ENCODE data around the gene SYT1. TPM values are rescaled to one million over a fixed set of nuclear protein-coding genes. Genes with fewer than 3 reads are reported as not detected.

Gene SYT1
- total and polyA plus RNA-seq, 10 donors: 0.56 to 7.3 (median 2.6) TPM

DNA sequence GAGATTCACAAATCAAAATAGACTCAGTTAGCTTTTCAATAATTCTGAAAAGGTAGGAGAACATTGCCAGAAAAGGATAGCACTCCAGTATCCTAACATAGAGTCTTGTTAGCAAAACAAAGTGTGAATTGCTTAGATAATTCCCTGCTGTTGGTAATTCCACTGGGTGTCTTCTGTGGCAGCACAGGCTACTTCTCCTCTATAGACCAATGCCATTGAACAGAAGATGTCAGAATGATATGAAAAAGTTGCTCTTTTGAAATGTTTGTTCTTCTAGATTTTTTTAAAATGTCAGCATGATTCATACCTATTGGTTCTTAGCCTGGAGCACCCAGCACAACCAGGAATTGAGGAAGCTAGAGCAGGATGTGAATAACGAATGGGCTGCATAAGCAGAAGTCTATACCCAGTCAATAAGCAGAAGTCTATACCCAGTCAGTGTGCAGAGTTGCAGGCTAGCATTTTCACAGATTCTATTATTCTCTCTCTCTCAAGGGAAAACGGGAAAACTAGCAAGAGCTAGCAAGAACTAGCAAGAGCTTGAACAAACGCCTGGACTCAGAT is 112.8 kb downstream of the SYT1 start:
- TF ChIP-seq CTCF (IDR thresholded peaks at IDR 0.05 in 8 of 11, conservative IDR thresholded peaks at IDR 0.05 in 3 of 11) (no peak), POLR2A (IDR thresholded peaks at IDR 0.05) (no peak), POLR2AphosphoS5 (IDR thresholded peaks at IDR 0.05) (no peak)
- Histone ChIP-seq H3K4me3 (no peak overlapping the region), H3K36me3 (no peaks in the 10 kb centered on the region), H3K27me3 (replicated peaks in 1 of 7) (no peaks in the 10 kb centered on the region), H3K9me3 (no peaks in the 10 kb centered on the region), H3K27ac (no peak overlapping the region), H3K4me1 (no peaks in the 10 kb centered on the region)
- 12 to 28% (median 24%) methylated on average over 3 of the region's 3 CpGs for WGBS, 5 donors
- intact Hi-C loops (cut with DNase I; ENCODE audit: low total_unique reads): no loop called here
- no peak for DNase-seq

DNA sequence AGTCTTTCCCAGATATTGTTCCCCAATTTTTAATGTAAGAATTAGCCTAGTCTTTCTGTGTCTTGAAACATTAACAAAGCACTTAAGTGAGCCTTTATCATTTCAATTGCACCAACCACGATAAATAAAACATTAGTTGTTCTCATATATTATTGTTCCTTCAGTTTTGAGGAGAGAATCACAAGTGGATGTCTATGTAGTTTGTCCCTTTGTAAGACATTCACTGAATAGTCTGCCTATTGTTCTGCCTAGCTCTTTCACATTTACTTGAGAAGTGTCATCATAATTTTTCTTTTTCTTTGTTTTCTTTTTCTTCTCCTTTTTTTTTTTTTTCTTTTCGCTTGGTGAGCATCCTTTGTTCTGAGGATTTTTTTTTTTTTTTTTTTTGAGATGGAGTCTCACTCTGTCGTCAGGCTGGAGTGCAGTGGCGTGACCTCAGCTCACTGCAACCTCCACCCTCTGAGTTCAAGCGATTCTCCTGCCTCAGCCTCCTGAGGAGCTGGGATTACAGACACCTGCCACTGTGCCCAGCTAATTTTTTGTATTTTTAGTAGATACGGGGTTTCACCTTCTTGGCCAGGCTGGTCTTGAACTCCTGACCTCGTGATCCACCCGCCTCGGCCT is 129.7 kb downstream of the SYT1 start:
- WGBS, 5 donors: 84 to 91% (median 90%) methylated on average over 9 of the region's 9 CpGs
- intact Hi-C loops (cut with DNase I; ENCODE audit: low total_unique reads): no loop called here
- DNase-seq: no peak
- TF ChIP-seq POLR2AphosphoS5 (IDR thresholded peaks at IDR 0.05) (no peak), POLR2A (IDR thresholded peaks at IDR 0.05) (no peak), CTCF (IDR thresholded peaks at IDR 0.05 in 8 of 11, conservative IDR thresholded peaks at IDR 0.05 in 3 of 11) (no peak)
- H3K4me3 ChIP-seq: no peak overlapping the region
- no peak overlapping the region for H3K27ac ChIP-seq
- H3K4me1 ChIP-seq: no peaks in the 10 kb centered on the region
- H3K36me3 ChIP-seq: no peaks in the 10 kb centered on the region
- H3K27me3 ChIP-seq (replicated peaks in 1 of 7): no peaks in the 10 kb centered on the region
- H3K9me3 ChIP-seq: no peaks in the 10 kb centered on the region

GRCh38 chr12:79000501-79000900 is 135.9 kb downstream of the SYT1 start:
- 67 to 91% (median 76%) methylated on average over 1 of the region's 1 CpG for WGBS, 5 donors
- intact Hi-C loops (cut with DNase I; ENCODE audit: low total_unique reads): no loop called here
- no peaks in the 10 kb centered on the region for H3K9me3 ChIP-seq
- no peak overlapping the region for H3K27ac ChIP-seq
- TF ChIP-seq POLR2A (IDR thresholded peaks at IDR 0.05) (no peak), CTCF (IDR thresholded peaks at IDR 0.05 in 8 of 11, conservative IDR thresholded peaks at IDR 0.05 in 3 of 11) (no peak), POLR2AphosphoS5 (IDR thresholded peaks at IDR 0.05) (no peak)
- no peak overlapping the region for H3K4me3 ChIP-seq
- H3K4me1 ChIP-seq: no peaks in the 10 kb centered on the region
- no peaks in the 10 kb centered on the region for H3K36me3 ChIP-seq
- DNase-seq: no peak
- H3K27me3 ChIP-seq (replicated peaks in 1 of 7): no peaks in the 10 kb centered on the region

- no peaks in the 10 kb centered on the region for H3K36me3 ChIP-seq
- intact Hi-C loops (cut with DNase I; ENCODE audit: low total_unique reads): no loop called here
- 71 to 83% (median 77%) methylated on average over 2 of the region's 2 CpGs for WGBS, 5 donors
- H3K27ac ChIP-seq: no peak overlapping the region
- no peak for DNase-seq
- no peaks in the 10 kb centered on the region for H3K9me3 ChIP-seq
- no peak overlapping the region for H3K4me3 ChIP-seq
- no peak for TF ChIP-seq CTCF (IDR thresholded peaks at IDR 0.05 in 8 of 11, conservative IDR thresholded peaks at IDR 0.05 in 3 of 11)
- TF ChIP-seq POLR2A (IDR thresholded peaks at IDR 0.05): no peak
- TF ChIP-seq POLR2AphosphoS5 (IDR thresholded peaks at IDR 0.05): no peak
- no peaks in the 10 kb centered on the region for H3K27me3 ChIP-seq (replicated peaks in 1 of 7)
- H3K4me1 ChIP-seq: no peaks in the 10 kb centered on the region
Measured at GRCh38 chr12:79001404-79001803, 136.8 kb downstream of the SYT1 start.
